ENCODE measurements around the gene ACY1.

The ACY1 gene

DNA sequence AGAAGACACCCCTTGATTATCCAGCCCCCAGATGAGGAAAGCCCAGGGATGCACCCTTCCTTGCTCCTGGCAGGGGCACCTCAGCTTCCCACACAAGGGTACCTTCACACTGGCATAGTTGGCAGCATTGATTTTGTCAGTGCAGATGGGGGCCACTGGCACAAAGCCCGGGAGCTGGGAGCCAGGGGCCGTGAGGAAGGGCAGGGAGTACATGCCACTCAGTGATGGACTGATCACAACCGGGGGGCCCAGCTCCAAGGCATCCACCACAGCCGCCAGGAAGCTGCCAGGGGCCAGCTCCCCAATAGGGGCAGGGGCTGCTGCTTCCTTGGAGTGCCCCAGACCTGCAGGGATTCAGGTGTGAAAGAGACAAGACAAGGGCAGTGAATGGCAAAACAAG, 13.5 kb upstream of the ACY1 start:
- Histone ChIP-seq H4K20me1 (ENCODE audit: control insufficient read depth, insufficient read depth, low read depth, low read length) (no peaks in the 10 kb centered on the region; the same call in 1 of the 2 replicates), H3K9me3 (ENCODE audit: control insufficient read depth, insufficient read depth, low read length) (no peaks in the 10 kb centered on the region), H3K36me3 (ENCODE audit: control insufficient read depth, low read length) (peaks cover 13% of the 10 kb centered on the region), H3K27ac (ENCODE audit: low read depth, low read length) (no peak overlapping the region), H3F3A (ENCODE audit: control insufficient read depth, insufficient read depth) (peaks cover 17% of the 10 kb centered on the region; the same call in 1 of the 2 replicates), H3K27me3 (ENCODE audit: control insufficient read depth, low read length) (peaks cover 24% of the 10 kb centered on the region), H3K4me3 (ENCODE audit: low read length) (no peak overlapping the region), H3K9me2 (replicated peaks; ENCODE audit: control insufficient read depth, low read length) (no peaks in the 10 kb centered on the region), H3K79me2 (ENCODE audit: control insufficient read depth, low read length) (peaks cover 21% of the 10 kb centered on the region), H3K4me2 (ENCODE audit: low read length) (no peak overlapping the region), H3K4me1 (ENCODE audit: control insufficient read depth, low read length) (peaks cover 25% of the 10 kb centered on the region)
- TF ChIP-seq EZH2phosphoT487 (IDR thresholded peaks at IDR 0.05; ENCODE audit: borderline replicate concordance, low read length), result no peak
- TF ChIP-seq, protein P1, sequence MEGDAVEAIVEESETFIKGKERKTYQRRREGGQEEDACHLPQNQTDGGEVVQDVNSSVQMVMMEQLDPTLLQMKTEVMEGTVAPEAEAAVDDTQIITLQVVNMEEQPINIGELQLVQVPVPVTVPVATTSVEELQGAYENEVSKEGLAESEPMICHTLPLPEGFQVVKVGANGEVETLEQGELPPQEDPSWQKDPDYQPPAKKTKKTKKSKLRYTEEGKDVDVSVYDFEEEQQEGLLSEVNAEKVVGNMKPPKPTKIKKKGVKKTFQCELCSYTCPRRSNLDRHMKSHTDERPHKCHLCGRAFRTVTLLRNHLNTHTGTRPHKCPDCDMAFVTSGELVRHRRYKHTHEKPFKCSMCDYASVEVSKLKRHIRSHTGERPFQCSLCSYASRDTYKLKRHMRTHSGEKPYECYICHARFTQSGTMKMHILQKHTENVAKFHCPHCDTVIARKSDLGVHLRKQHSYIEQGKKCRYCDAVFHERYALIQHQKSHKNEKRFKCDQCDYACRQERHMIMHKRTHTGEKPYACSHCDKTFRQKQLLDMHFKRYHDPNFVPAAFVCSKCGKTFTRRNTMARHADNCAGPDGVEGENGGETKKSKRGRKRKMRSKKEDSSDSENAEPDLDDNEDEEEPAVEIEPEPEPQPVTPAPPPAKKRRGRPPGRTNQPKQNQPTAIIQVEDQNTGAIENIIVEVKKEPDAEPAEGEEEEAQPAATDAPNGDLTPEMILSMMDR (IDR thresholded peaks at IDR 0.05; ENCODE audit: low read depth, low read length, poor library complexity, severe bottlenecking), result no peak

GRCh38 chr3:51970606-51971300, 12.6 kb upstream of the ACY1 start:
- Histone ChIP-seq H3K27me3 (ENCODE audit: control insufficient read depth, low read length) (peaks cover 17% of the 10 kb centered on the region), H3K79me2 (ENCODE audit: control insufficient read depth, low read length) (peaks cover 25% of the 10 kb centered on the region), H4K20me1 (ENCODE audit: control insufficient read depth, insufficient read depth, low read depth, low read length) (no peaks in the 10 kb centered on the region; the same call in 1 of the 2 replicates), H3K9me3 (ENCODE audit: control insufficient read depth, insufficient read depth, low read length) (no peaks in the 10 kb centered on the region), H3K4me1 (ENCODE audit: control insufficient read depth, low read length) (peaks cover 31% of the 10 kb centered on the region), H3K9me2 (replicated peaks; ENCODE audit: control insufficient read depth, low read length) (no peaks in the 10 kb centered on the region), H3K4me3 (ENCODE audit: low read length) (no peak overlapping the region), H3K27ac (ENCODE audit: low read depth, low read length) (no peak overlapping the region), H3K36me3 (ENCODE audit: control insufficient read depth, low read length) (peaks cover 13% of the 10 kb centered on the region), H3K4me2 (ENCODE audit: low read length) (no peak overlapping the region), H3F3A (ENCODE audit: control insufficient read depth, insufficient read depth) (peaks cover 22% of the 10 kb centered on the region; the same call in 1 of the 2 replicates)
- TF ChIP-seq, protein P1 (IDR thresholded peaks at IDR 0.05; ENCODE audit: low read depth, low read length, poor library complexity, severe bottlenecking), result no peak
- TF ChIP-seq EZH2phosphoT487 (IDR thresholded peaks at IDR 0.05; ENCODE audit: borderline replicate concordance, low read length), result no peak

- no peak overlapping the region for H3K27ac ChIP-seq (ENCODE audit: low read depth, low read length)
- H3K4me3 ChIP-seq (ENCODE audit: low read length), result no peak overlapping the region
- peaks cover 34% of the 10 kb centered on the region for H3K4me1 ChIP-seq (ENCODE audit: control insufficient read depth, low read length)
- peaks cover 11% of the 10 kb centered on the region for H3K27me3 ChIP-seq (ENCODE audit: control insufficient read depth, low read length)
- peaks cover 25% of the 10 kb centered on the region for H3K79me2 ChIP-seq (ENCODE audit: control insufficient read depth, low read length)
- peaks cover 13% of the 10 kb centered on the region for H3K36me3 ChIP-seq (ENCODE audit: control insufficient read depth, low read length)
- peaks cover 25% of the 10 kb centered on the region for H3F3A ChIP-seq (ENCODE audit: control insufficient read depth, insufficient read depth)
- no peaks in the 10 kb centered on the region for H3K9me2 ChIP-seq (replicated peaks; ENCODE audit: control insufficient read depth, low read length)
- no peak overlapping the region for H3K4me2 ChIP-seq (ENCODE audit: low read length)
- H3K9me3 ChIP-seq (ENCODE audit: control insufficient read depth, insufficient read depth, low read length), result no peaks in the 10 kb centered on the region
- no peaks in the 10 kb centered on the region; the same call in 1 of the 2 replicates for H4K20me1 ChIP-seq (ENCODE audit: control insufficient read depth, insufficient read depth, low read depth, low read length)
- TF ChIP-seq, protein P1 (IDR thresholded peaks at IDR 0.05; ENCODE audit: low read depth, low read length, poor library complexity, severe bottlenecking), result no peak
- no peak for TF ChIP-seq EZH2phosphoT487 (IDR thresholded peaks at IDR 0.05; ENCODE audit: borderline replicate concordance, low read length)
These were observed 12.0 kb upstream of the ACY1 start for GRCh38 chr3:51971350-51971749.
